Caki2 (cell line): Measurements from ENCODE around the gene GAL. TPM values are rescaled to one million over a fixed set of nuclear protein-coding genes. Genes with fewer than 3 reads are reported as not detected.

Experiments used
- DNase-seq: peaks from one replicate; pipeline ENCODE4 v3.0.0-alpha.2; 2015; ENCODE audit warnings: low read depth
- in situ Hi-C: cut with HindIII; loops from 2 replicates; pipeline ENCODE4 v1.10.0; 2016; ENCODE audit warnings: low sequenced_read_pairs, low pct_unique_long_range_greater_than_20kb, mixed read lengths
- total RNA-seq: library from RNA; depleted of rRNA; stranded (reverse); fragments of >200 nt; shearing (Covaris generic); gene quantifications from 2 replicates; pipeline ENCODE4 v1.2.3, GENCODE V29; 2014; ENCODE audit warnings: low replicate concordance

The GAL gene
- total RNA-seq, 1 experiment from 2014 or later: not detected

DNA sequence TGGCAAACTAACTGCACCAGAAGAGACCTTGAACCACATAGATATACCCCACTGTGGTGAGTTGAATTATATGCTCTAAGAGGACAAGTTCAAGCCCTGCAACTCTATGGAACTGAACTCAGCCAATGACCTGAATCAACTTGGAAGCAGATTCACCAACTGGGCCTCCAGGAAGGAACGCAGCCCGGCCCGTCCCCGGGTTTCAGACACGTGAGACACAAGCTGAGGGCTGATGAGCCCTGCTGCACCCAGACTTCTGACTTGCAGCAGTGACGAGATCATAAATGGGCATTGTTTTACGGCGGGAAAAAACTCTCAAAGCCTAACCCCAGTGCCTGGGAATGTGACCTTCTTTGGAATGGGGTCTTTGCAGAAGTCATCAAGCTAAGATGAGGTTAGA, 28.5 kb upstream of the GAL start:
- no peak for DNase-seq
- in situ Hi-C loops: no loop called here

DNA sequence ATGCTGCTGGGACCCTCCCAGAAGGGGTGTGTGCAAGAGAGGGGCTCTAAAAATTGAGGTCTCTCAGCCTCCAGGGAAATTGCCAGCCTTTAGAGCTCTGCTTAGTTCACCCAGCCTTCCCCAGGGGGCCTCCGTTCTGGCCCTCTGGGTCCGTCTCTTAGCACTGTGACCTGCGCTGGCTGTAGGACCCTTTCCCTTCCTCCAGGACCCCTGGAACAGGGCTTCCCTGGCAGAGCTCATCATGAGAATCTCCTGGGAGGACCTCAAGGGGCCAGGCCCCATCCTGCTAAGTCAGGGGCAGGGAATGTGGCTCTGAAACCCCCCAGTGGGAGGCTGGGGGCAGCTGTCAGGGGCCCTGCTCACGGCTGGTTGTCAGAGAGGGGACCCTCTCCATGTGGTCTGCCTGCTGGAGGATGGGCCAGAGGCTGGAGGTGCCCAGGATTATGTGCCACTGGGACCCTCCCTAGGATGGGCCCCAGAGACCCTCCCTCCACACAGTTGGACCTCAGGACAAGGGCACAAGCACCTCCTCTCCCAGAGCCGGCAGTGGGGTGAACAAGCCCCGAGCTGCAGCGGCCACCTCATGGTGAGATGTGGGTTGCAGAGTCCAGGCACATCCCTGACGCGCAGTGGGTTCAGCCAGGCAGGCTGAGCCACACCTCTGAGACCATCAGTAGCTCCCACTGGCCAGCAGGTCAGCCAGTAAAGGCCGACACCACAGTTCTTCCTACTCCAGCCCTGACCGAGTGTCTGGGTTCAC, 27.1 kb upstream of the GAL start:
- DNase-seq: no peak
- in situ Hi-C loops: no loop called here

- no peak for DNase-seq
- in situ Hi-C loops: no loop called here
These were observed 26.2 kb upstream of the GAL start for GRCh38 chr11:68658097-68658496.

DNA sequence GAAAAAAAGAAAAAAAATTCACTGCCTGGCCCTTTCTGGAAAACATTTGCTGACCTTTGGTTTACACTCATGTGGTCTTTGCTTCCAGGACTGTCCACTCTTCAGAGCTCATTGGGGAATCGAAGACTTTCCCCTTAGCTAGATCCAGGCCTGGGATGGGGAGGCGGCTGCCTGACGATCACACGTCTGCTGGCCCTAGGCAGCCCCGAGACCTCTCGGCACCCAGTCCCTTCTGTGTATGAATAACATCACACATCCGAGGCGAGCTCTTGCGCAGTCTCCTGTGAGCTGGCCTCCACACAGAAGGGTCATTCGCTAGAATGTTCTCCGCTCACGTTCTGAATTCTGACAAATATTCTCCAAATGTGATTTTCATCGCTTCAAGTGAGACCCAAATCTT, 25.7 kb upstream of the GAL start:
- DNase-seq: no peak
- in situ Hi-C loops: no loop called here

DNA sequence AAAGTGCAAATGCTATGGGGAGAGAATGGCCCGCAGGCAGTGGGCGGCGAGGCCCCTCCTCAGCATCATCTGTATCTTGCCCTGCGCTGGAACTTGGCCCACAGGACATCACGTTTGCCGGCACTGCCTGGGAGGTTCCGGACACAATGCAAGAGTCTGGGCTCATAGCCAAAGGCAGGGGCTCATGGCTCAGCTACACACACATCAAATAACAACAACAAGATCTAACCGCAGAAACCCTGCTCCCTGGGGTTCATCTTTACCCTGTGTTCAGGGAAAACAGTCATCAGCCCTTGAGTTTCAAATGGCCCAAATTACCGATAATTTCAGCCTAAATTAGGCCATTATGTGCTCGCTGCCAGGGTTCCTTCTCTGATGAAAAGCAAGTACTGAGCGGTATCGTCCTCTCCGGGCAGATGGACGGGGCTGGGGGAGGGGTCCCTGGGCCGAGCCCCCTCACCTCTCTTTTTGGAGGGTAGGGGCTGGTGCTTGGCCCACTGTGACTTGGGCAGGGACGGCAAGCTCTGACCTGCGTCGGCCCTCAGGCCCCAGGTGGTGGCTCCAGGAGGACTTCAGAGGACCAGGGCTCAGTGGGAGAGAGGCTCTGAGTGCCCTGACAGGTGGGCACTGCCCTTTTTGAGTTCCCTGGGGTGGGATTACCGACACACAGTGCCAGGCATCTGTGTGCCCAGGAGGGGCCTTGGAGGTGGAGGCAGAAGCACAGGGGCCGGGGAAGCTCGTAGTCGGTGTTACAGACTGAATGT, 25.0 kb upstream of the GAL start:
- in situ Hi-C loops: no loop called here
- no peak for DNase-seq

GRCh38 chr11:68660066-68660810, 24.1 kb upstream of the GAL start:
- no peak for DNase-seq

DNA sequence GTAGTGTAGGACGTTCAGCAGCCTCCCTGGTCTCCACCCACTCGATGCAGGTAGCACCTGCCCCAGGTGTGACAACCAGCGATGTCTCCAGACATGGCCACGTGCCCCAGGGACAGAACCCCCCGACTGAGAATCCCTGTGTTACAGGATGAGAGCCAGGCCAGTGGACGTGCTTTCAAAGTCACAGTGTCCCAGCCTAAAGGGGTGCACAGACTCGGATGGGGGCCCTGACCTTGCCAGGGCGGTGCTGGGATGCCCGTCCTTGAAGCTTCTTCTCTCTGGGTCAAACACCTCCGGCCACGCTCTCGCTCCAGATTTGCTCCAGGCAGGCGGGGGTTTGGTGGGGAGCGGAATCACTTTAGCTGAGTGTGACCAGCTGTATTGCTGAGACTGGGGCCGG, 23.3 kb upstream of the GAL start:
- no peak for DNase-seq
- in situ Hi-C loops: no loop called here

More at GRCh38 chr11:68660066-68660810, 24.1 kb upstream of the GAL start:
- in situ Hi-C loops: no loop called here

DNA sequence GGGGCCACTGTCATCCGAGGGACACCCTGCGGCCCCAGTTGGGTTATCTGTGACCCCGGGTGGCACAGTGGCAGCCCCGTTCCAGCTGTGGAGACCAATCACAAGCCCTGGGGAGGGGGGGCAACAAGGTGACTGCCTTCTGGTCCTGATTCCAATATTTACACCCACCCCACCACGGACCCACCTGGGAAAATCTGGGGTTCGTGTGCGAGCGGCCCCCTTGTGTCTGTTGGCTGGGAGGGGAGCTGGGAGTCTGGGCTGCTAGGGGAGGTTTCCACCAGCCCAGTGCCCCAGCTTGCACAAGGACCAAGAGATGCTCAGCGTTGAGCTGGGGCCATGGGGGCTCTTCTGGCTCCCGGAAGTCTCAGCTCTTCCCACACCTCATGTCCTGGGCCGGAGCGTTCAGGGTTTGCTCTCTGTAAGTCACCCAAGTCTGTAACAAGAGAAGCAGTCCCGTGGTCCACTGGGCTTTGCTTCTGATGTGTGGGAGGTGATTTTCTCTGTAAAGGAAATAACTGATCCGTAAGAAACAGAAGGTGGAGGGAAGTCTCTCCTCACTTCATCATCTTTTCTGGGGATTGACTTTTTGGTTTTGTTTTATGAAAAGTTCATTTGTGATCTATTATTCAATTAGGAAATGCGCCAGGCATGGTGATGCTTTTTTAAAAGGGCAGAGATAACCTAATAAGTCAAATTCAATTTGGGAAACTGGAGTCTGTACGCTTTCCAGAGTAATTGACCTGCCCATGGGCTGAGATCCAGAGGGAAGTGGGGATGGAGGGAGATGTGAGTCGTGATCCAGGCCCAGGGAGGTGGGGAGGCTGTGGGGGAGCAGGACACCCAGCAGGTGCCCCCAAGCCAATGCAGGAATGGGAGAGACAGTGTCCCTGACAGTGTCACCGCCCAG, 22.4 kb upstream of the GAL start:
- in situ Hi-C loops: no loop called here
- DNase-seq: no peak

- in situ Hi-C loops: no loop called here
- DNase-seq: no peak
These were observed 20.8 kb upstream of the GAL start for GRCh38 chr11:68663482-68664010.

DNA sequence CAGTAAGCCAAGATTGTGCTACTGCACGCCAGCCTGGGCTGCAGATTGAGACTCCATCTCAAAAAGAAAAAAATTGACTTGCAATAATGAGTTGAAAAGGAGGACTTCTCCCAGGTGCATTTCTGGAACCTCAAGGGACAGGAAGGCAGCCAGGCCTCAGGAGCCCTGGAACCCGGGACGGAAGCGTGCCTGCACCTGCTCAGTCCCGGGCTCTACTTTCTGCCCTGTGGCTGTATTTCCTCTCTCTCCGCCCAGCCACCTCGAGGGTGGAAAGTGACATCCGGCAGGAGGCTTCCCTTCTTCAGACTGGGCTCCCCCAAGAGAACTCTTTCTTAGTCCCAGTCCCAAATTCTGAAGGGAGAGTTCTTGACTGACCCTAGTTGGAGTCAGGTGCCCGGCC, 20.2 kb upstream of the GAL start:
- no peak for DNase-seq

GRCh38 chr11:68664906-68665305, 19.4 kb upstream of the GAL start:
- in situ Hi-C loops: no loop called here
- no peak for DNase-seq

More for the DNA sequence above, 20.2 kb upstream of the GAL start:
- in situ Hi-C loops: no loop called here

GRCh38 chr11:68665436-68665835, 18.9 kb upstream of the GAL start:
- in situ Hi-C loops: no loop called here
- DNase-seq: no peak

GRCh38 chr11:68666849-68667248, 17.5 kb upstream of the GAL start:
- DNase-seq: no peak
- in situ Hi-C loops: no loop called here

DNA sequence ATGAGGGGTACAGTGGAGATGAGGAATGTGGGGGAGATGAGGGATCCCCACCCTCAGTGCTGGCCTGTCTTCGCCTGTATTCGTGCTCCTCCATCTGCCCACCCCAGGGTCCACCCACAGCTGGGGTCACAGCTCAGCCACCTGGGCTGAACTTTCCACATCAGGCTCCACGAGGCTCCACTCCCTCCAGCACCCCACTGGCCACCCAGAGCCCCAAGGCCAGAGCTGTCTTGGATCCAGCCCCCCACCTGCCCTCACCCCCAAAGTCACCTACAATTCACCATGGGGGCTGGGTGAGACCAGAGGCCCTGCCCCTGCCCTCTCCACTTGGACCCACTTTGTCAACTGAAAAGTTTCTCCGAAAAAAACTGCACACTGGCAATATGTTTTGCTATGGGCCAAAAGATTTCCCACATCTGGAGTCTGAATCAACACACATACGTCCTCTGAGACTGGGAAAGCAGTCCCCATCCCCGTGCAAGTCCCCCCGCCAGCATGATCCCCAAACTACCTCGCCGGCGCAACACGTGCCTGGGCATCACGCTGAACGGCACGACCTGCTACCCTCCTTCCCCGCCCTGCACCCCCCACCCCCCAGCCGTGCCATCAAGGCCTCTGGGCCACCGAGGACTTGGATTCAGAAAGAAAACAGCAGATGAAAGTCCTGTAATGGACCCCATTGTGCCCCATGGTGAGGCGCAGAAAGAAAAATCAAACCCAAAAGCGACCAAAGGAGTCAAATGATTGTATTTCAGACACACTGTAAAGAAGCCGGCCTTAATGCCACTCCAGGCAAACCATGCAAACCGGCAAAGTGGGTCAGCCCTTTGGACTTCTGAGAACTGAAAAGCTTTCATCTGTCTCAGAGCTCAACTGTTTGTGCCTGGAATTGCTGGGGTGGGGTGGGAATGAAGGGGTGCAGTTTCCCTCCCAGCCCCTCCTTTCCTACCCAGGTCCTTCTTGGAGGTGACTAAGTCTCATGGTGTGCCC, 16.5 kb upstream of the GAL start:
- in situ Hi-C loops: no loop called here
- no peak for DNase-seq

DNA sequence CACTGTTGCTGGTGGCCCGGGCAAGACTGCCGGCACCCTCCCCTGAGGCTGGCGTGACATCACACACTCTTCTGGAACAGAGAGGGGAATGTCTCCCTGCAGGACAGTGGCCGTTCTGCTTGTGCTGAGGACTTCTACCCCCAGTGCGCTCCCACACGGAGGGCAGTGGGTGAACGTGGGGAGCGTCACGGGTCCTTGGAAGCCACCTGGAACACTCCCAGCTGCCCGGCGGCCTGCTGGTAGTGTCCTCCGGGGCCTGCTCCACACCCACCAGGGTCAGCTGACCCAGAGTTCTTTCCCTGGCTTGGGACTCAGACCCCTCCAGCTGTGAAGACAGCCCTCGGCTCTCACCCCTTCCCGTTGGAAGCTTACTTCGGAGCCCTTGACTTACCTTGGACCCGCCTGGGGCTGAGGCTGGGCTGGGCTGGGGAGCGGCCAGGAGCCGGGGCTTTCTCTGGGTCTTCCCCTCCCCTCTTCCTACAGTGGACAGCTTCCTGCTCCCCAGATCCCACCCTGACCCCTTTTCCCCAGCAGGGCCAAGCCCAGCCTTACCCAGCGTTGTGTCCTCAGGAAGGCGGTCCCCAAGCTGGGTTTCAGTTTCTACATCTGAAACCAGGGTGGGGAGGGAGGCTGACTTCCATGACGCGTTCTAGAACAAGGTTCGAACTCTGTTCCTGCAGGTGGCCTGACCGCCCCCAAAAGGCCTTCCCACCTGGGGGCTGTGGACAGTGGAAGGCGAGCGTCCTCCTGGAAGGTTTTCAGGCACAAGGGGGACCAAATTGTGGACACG, 14.8 kb upstream of the GAL start:
- in situ Hi-C loops: no loop called here
- no peak for DNase-seq
